H1 (cell line): ENCODE data around the gene CLDN24. TPM values are rescaled to one million over a fixed set of nuclear protein-coding genes. Genes with fewer than 3 reads are reported as not detected.

Source experiments
- CTCF ChIA-PET: fragments of 300-600 bp; sonication (Branson Sonifier 250); formaldehyde crosslinking; loops from one replicate; lab custom pipeline; 2021; ENCODE audit not compliant: partially characterized antibody; lab: Charles Lee
- POLR2A ChIA-PET: fragments of 300-600 bp; sonication (Branson Sonifier 250); formaldehyde crosslinking; loops from one replicate; lab custom pipeline; 2021; ENCODE audit warnings: inconsistent platforms; ENCODE audit not compliant: partially characterized antibody; lab: Charles Lee
- DNase-seq, 2 experiments: peaks; one replicate each; pipeline versions ENCODE4 v3.0.0 to v3.0.0-alpha.2; 2010 to 2022; ENCODE audit warnings: low spot score in 2 of 2, low read depth in 1 of 2, mixed read lengths in 1 of 2
- FAIRE-seq: peaks from 2 replicates; lab custom pipeline; 2011; peaks lifted over from hg19 to GRCh38; lab: Jason Lieb, UNC
- H2AFZ ChIP-seq: 2 replicates; pipeline ENCODE4 v1.8.1; 2012; ENCODE audit warnings: low read length, inconsistent platforms
- H2AK5ac ChIP-seq: 2 replicates; pipeline ENCODE4 v1.6.1; 2013; ENCODE audit warnings: low read depth, low read length
- H2BK120ac ChIP-seq: replicated peaks from 2 replicates; pipeline ENCODE3; 2013; ENCODE audit warnings: low read depth, low read length, inconsistent platforms
- H2BK12ac ChIP-seq: 2 replicates; pipeline ENCODE4 v1.6.1; 2013; ENCODE audit warnings: low read depth, low read length
- H2BK15ac ChIP-seq: 2 replicates; pipeline ENCODE4 v1.6.1; 2013; ENCODE audit warnings: low read length
- H2BK20ac ChIP-seq: 2 replicates; pipeline ENCODE4 v1.6.1; 2013; ENCODE audit warnings: low read length
- H2BK5ac ChIP-seq: 2 replicates; pipeline ENCODE4 v1.6.1; 2013; ENCODE audit warnings: low read depth, low read length
- H3K14ac ChIP-seq: 2 replicates; pipeline ENCODE4 v1.6.1; 2013; ENCODE audit warnings: inconsistent platforms; ENCODE audit not compliant: insufficient read length
- H3K18ac ChIP-seq: 2 replicates; pipeline ENCODE4 v1.6.1; 2013; ENCODE audit warnings: low read length; ENCODE audit errors: extremely low read depth
- H3K23ac ChIP-seq: 2 replicates; pipeline ENCODE4 v1.6.1; 2013; ENCODE audit warnings: inconsistent platforms; ENCODE audit not compliant: insufficient read length
- H3K23me2 ChIP-seq: 2 replicates; pipeline ENCODE4 v1.6.1; 2013; ENCODE audit warnings: low read depth, low read length
- H3K27ac ChIP-seq: 2 replicates; pipeline ENCODE4 v1.6.1; 2011; ENCODE audit warnings: low read depth, low read length, inconsistent platforms
- H3K27me3 ChIP-seq, 4 experiments: replicated peaks in 1 of 4; 1 replicate in 1 of 4; 2 replicates in 3 of 4; pipeline versions ENCODE4 v1.6.1 to v1.8.1; 2011 to 2013; ENCODE audit warnings: low read length in 3 of 4, mild to moderate bottlenecking in 3 of 4, inconsistent platforms in 2 of 4, mixed read lengths in 2 of 4, moderate library complexity in 1 of 4; ENCODE audit not compliant: control insufficient read depth in 3 of 4, insufficient read depth in 3 of 4; ENCODE audit errors: extremely low read depth in 1 of 4
- H3K36me3 ChIP-seq, 4 experiments: 2 replicates each; pipeline versions ENCODE4 v1.6.1 to v1.8.1; 2011 to 2013; ENCODE audit warnings: mild to moderate bottlenecking in 4 of 4, low read length in 3 of 4, moderate library complexity in 2 of 4, control low read depth in 1 of 4, inconsistent platforms in 1 of 4; ENCODE audit not compliant: insufficient read depth in 4 of 4, control insufficient read depth in 2 of 4
- H3K4ac ChIP-seq: replicated peaks from 2 replicates; pipeline ENCODE3; 2013; ENCODE audit warnings: low read length, low read depth, mixed read lengths, inconsistent platforms; ENCODE audit not compliant: insufficient read length
- H3K4me1 ChIP-seq, 4 experiments: replicated peaks in 1 of 4; 1 replicate in 1 of 4; 2 replicates in 3 of 4; pipeline versions ENCODE4 v1.6.1 to v1.8.1; 2011 to 2013; ENCODE audit warnings: low read length in 3 of 4, inconsistent platforms in 2 of 4, mixed read lengths in 1 of 4; ENCODE audit not compliant: insufficient read depth in 4 of 4, control insufficient read depth in 3 of 4
- H3K4me2 ChIP-seq, 2 experiments: 2 replicates each; pipeline versions ENCODE4 v1.6.1 to v1.8.1; 2011 to 2013; ENCODE audit warnings: low read depth in 2 of 2, low read length in 2 of 2, control low read depth in 1 of 2, inconsistent platforms in 1 of 2, mild to moderate bottlenecking in 1 of 2; ENCODE audit not compliant: insufficient read depth in 1 of 2
- H3K4me3 ChIP-seq, 4 experiments: fragments of 200-600, 300-600 bp in 1 of 4; sonication (generic), shearing (Covaris generic), sonication (Bioruptor Twin) in 1 of 4; 2 replicates each; pipeline versions ENCODE4 v1.5.1 to v1.8.1; 2011 to 2016; ENCODE audit warnings: low read length in 4 of 4, low read depth in 3 of 4, control low read depth in 2 of 4, inconsistent platforms in 2 of 4, mild to moderate bottlenecking in 2 of 4, mixed read lengths in 1 of 4, moderate library complexity in 1 of 4; ENCODE audit not compliant: insufficient read depth in 2 of 4; ENCODE audit errors: extremely low read depth in 1 of 4
- H3K56ac ChIP-seq: replicated peaks from 2 replicates; pipeline ENCODE3; 2013; ENCODE audit warnings: low read depth, mild to moderate bottlenecking, mixed read lengths, low read length, inconsistent platforms; ENCODE audit not compliant: insufficient read length
- H3K79me1 ChIP-seq: 2 replicates; pipeline ENCODE4 v1.6.1; 2013; ENCODE audit warnings: low read depth, low read length, control low read depth
- H3K79me2 ChIP-seq, 2 experiments: 2 replicates each; pipeline versions ENCODE4 v1.6.1 to v1.8.1; 2012 to 2013; ENCODE audit warnings: low read length in 2 of 2, mild to moderate bottlenecking in 2 of 2, inconsistent platforms in 1 of 2; ENCODE audit not compliant: insufficient read depth in 2 of 2, control insufficient read depth in 1 of 2
- H3K9ac ChIP-seq, 4 experiments: replicated peaks in 1 of 4; 1 replicate in 1 of 4; 2 replicates in 3 of 4; pipeline versions ENCODE4 v1.6.1 to v1.8.1; 2011 to 2013; ENCODE audit warnings: low read depth in 3 of 4, low read length in 3 of 4, control low read depth in 2 of 4, mild to moderate bottlenecking in 2 of 4, moderate library complexity in 2 of 4, inconsistent platforms in 1 of 4; ENCODE audit errors: extremely low read depth in 1 of 4
- H3K9me3 ChIP-seq, 2 experiments: 2 replicates each; pipeline versions ENCODE4 v1.6.1 to v1.8.1; 2012 to 2013; ENCODE audit warnings: mild to moderate bottlenecking in 2 of 2, moderate library complexity in 2 of 2, control low read depth in 1 of 2, inconsistent platforms in 1 of 2, low read depth in 1 of 2, low read length in 1 of 2, mixed read lengths in 1 of 2; ENCODE audit not compliant: insufficient read depth in 2 of 2
- H4K20me1 ChIP-seq, 2 experiments: replicated peaks in 1 of 2; 2 replicates each; pipeline versions ENCODE3 to v1.8.1; 2011 to 2013; ENCODE audit warnings: inconsistent platforms in 2 of 2, low read length in 2 of 2, mild to moderate bottlenecking in 1 of 2; ENCODE audit not compliant: insufficient read depth in 2 of 2, control insufficient read depth in 1 of 2
- H4K5ac ChIP-seq: 2 replicates; pipeline ENCODE4 v1.6.1; 2013; ENCODE audit warnings: low read length, low read depth, mixed read lengths, inconsistent platforms; ENCODE audit not compliant: insufficient read length
- H4K8ac ChIP-seq: 2 replicates; pipeline ENCODE4 v1.8.0; 2013; ENCODE audit warnings: mild to moderate bottlenecking, moderate library complexity, low read length, inconsistent platforms; ENCODE audit not compliant: insufficient read depth; ENCODE audit errors: extremely low read depth
- H4K91ac ChIP-seq: replicated peaks from 2 replicates; pipeline ENCODE3; 2013; ENCODE audit warnings: low read length, mixed read lengths, inconsistent platforms; ENCODE audit not compliant: insufficient read length
- MAFK ChIP-seq: IDR thresholded peaks from 2 replicates; pipeline ENCODE4 v1.6.1; 2012; ENCODE audit warnings: low read depth, mild to moderate bottlenecking, improper control_type of control experiment, low read length
- SP2 ChIP-seq: IDR thresholded peaks from 2 replicates; pipeline ENCODE4 v1.6.1; 2012; ENCODE audit warnings: mild to moderate bottlenecking, low read length, inconsistent platforms
- WGBS, 2 experiments: shearing (Covaris generic) in 1 of 2; methylation state at CpG; one replicate each; pipeline versions ENCODE4 v1.1.6 to v1.1.7; 2013 to 2015; ENCODE audit warnings: low lambda C conversion rate in 2 of 2, mixed read lengths in 2 of 2, inconsistent platforms in 1 of 2, low coverage in 1 of 2, missing lambda C conversion rate in 1 of 2; ENCODE audit not compliant: insufficient replicate concordance in 2 of 2, insufficient coverage in 1 of 2, insufficient read length in 1 of 2; ENCODE audit errors: extremely low coverage in 1 of 2, missing lambda C conversion rate in 1 of 2; 5-methylcytosine and 5-hydroxymethylcytosine counted together
- polyA plus RNA-seq, 7 experiments: library from polyadenylated mRNA; depleted of rRNA in 3 of 7; stranded (reverse) in 5 of 7; unstranded in 2 of 7; fragments of >200 nt in 5 of 7; fragments of 200-250 nt in 2 of 7; gene quantifications; 1 replicate in 5 of 7; 2 replicates in 1 of 7; 4 replicates in 1 of 7; pipeline versions ENCODE4 v1.2.1 to v1.2.3, GENCODE V29; 2011 to 2013; ENCODE audit warnings: missing spikeins in 2 of 7, mixed read lengths in 2 of 7
- total RNA-seq: library from RNA; stranded (reverse); fragmentation: NEBNext Ultra II Directional; extraction: Animal tissue kit (Norgen Biotek cat#: 25700); gene quantifications from 2 replicates; pipeline ENCODE4 v1.2.1, GENCODE V29; 2021

The CLDN24 gene
- total and polyA plus RNA-seq, 2 of the 8 experiments (the other 6 are each of a cell fraction or from before 2014, with no cell fraction given), result not detected

DNA sequence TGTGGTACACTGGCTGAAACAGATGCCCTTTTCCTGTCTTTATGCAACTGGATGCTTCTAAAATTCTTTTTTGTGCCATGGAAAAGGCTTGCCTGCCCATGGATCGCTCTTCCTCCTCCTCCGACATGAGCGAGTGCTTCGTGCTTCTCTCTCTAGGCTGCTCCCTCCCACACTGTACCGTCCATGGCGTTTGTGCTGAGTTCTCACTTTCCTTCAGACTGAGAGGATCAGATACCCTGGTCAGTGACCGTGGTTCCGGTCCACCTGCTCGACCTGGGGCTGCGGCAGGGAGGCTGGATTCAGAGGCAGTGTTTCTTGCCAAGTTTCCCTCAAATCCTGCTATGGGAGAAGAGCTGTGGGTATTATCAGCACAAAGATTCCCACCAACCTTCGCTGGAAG is 10.2 kb upstream of the CLDN24 start:
- Histone ChIP-seq H3K9me3 (no peaks in the 10 kb centered on the region), H3K27me3 (peaks cover 0 to 2% (median 0%) of the 10 kb centered on the region in 4 experiments; a peak in 1 of 7 replicates), H2AK5ac (no peak overlapping the region), H3K36me3 (no peaks in the 10 kb centered on the region), H2BK12ac (no peak overlapping the region), H3K79me2 (no peaks in the 10 kb centered on the region), H4K5ac (no peak overlapping the region), H2AFZ (no peak overlapping the region), H3K56ac (no peak overlapping the region), H3K27ac (no peak overlapping the region), H3K4me2 (no peak overlapping the region), H2BK15ac (no peak overlapping the region), H3K4me1 (no peaks in the 10 kb centered on the region), H2BK120ac (no peak overlapping the region), H3K79me1 (no peaks in the 10 kb centered on the region), H2BK20ac (no peak overlapping the region), H3K14ac (no peak overlapping the region), H3K4me3 (no peak overlapping the region), H3K9ac (no peak overlapping the region), H4K91ac (no peak overlapping the region), H4K20me1 (no peaks in the 10 kb centered on the region), H3K23me2 (peaks cover 2% of the 10 kb centered on the region; the same call in 1 of the 2 replicates), H4K8ac (no peak overlapping the region), H3K18ac (no peak overlapping the region), H2BK5ac (no peak overlapping the region), H3K4ac (no peak overlapping the region), H3K23ac (no peak overlapping the region)
- ChIA-PET CTCF (no interaction called here), POLR2A (interaction anchor here (1.7 kb wide), 1 partner anchor 10 kb away, joined by 4 read pairs; no protein-coding TSS in a partner anchor)
- 87% methylated on average over 11 of the region's 11 CpGs; no CpG with 5 or more reads in 1 of the 2 experiments for WGBS, 2 experiments
- DNase-seq, result no peak
- TF ChIP-seq MAFK (no peak), SP2 (no peak)
- no peak for FAIRE-seq
